ENCODE results near the gene UFD1. TPM values are rescaled to one million over a fixed set of nuclear protein-coding genes. Genes with fewer than 3 reads are reported as not detected.

Gene UFD1
- total and polyA plus RNA-seq, 2 of the 4 experiments (the other 2 are of a cell fraction), result 149 to 152 TPM

DNA sequence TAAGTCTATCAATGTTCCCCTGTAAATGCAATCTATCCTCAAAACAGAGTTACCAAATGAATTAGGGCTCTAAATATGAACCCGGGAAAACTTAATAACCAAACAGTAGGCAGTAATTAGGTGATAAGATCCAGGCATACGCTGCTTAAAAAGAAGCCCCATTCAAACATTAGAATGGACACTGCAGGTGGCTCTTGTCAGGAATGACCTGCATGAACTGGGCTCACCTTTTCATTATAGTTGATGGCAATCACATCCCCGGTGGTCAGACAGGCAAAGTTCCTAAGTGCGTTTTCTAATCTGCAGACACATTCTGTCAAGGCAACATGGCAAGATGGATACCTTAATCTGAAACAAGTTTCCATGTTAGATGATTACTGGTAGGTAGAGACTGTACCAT, 14.0 kb downstream of the UFD1 start:
- Histone ChIP-seq H3K79me1 (ENCODE audit: low read depth in 1 of 2, low read length in 2 of 2) (peaks cover 9 to 38% of the 10 kb centered on the region in 2 experiments), H3K23ac (ENCODE audit: low read depth, low read length) (no peak overlapping the region), H4K91ac (ENCODE audit: insufficient read depth, low read depth, low read length) (no peak overlapping the region), H3K27me3 (ENCODE audit: control insufficient read depth, insufficient read depth, low read length) (no peaks in the 10 kb centered on the region), H3K27ac (ENCODE audit: insufficient read depth, low read length) (no peak overlapping the region), H2BK5ac (ENCODE audit: low read depth, low read length, poor library complexity, severe bottlenecking) (no peak overlapping the region), H4K5ac (ENCODE audit: low read depth, low read length) (no peak overlapping the region), H2BK20ac (ENCODE audit: low read depth, low read length) (no peak overlapping the region), H4K20me1 (ENCODE audit: insufficient read depth, low read length) (peaks cover 28% of the 10 kb centered on the region), H3K9ac (ENCODE audit: low read depth, low read length) (no peak overlapping the region), H3K36me3 (ENCODE audit: control insufficient read depth, insufficient read depth, low read length) (peaks cover 55% of the 10 kb centered on the region), H3K4ac (ENCODE audit: low read depth, low read length) (no peak overlapping the region), H3K14ac (replicated peaks; ENCODE audit: low read depth, low read length) (no peak overlapping the region), H2AK5ac (ENCODE audit: low read depth, low read length) (no peak overlapping the region), H2AK9ac (replicated peaks; ENCODE audit: low read depth, low read length, poor library complexity) (no peak overlapping the region), H2BK15ac (ENCODE audit: low read depth, low read length) (no peak overlapping the region), H3K4me1 (ENCODE audit: control insufficient read depth, insufficient read depth, low read length) (peaks cover 8% of the 10 kb centered on the region; the same call in 1 of the 2 replicates), H2BK120ac (ENCODE audit: low read depth, low read length) (no peak overlapping the region), H3K9me1 (ENCODE audit: insufficient read depth, low read length) (peaks cover 14% of the 10 kb centered on the region), H4K8ac (ENCODE audit: low read depth in 2 of 2, low read length in 2 of 2) (no peak overlapping the region), H3K4me2 (ENCODE audit: low read depth, low read length) (no peak overlapping the region), H3K9me3 (ENCODE audit: control insufficient read depth, insufficient read depth, low read length) (no peaks in the 10 kb centered on the region), H3K4me3 (ENCODE audit: insufficient read depth, low read depth, low read length) (no peak overlapping the region), H3K56ac (ENCODE audit: extremely low read depth, insufficient read depth, low read length) (no peak overlapping the region), H3K18ac (ENCODE audit: low read depth, low read length) (no peak overlapping the region), H2AFZ (replicated peaks; ENCODE audit: low read length, poor library complexity) (no peak overlapping the region)
- BruUV-seq (replicated peaks), result no TSS peak
- ChIA-PET POLR2A (ENCODE audit: unreplicated experiment) (interaction anchor here (0.7 kb wide), 1 partner anchor 9 kb away, joined by 3 read pairs; no protein-coding TSS in a partner anchor), CTCF (interaction anchor here (1.5 kb wide), 1 partner anchor 9 kb away, joined by 4 read pairs; no protein-coding TSS in a partner anchor)
- 33% methylated on average over 1 of the region's 4 CpGs; no CpG with 5 or more reads in 1 of the 2 experiments for WGBS, 2 experiments (ENCODE audit: extremely low coverage in 2 of 2, insufficient read length in 1 of 2)
- intact Hi-C loops (cut with micrococcal nuclease) (no loop called here), dilution Hi-C loops (cut with HindIII; ENCODE audit: low sequenced_read_pairs, unreplicated experiment) (no loop called here), in situ Hi-C loops (cut with MboI; ENCODE audit: low sequenced_read_pairs) (no loop called here)
- DNase-seq (no peak), ATAC-seq (ENCODE audit: low read depth) (no peak)
- TF ChIP-seq, protein P1, sequence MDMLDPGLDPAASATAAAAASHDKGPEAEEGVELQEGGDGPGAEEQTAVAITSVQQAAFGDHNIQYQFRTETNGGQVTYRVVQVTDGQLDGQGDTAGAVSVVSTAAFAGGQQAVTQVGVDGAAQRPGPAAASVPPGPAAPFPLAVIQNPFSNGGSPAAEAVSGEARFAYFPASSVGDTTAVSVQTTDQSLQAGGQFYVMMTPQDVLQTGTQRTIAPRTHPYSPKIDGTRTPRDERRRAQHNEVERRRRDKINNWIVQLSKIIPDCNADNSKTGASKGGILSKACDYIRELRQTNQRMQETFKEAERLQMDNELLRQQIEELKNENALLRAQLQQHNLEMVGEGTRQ (IDR thresholded peaks at IDR 0.05; ENCODE audit: low read depth, low read length), result no peak
- TF ChIP-seq CEBPB (IDR thresholded peaks at IDR 0.05; ENCODE audit: low read depth, low read length), result no peak
